ENCODE data around the gene VWA2.

Gene VWA2

DNA sequence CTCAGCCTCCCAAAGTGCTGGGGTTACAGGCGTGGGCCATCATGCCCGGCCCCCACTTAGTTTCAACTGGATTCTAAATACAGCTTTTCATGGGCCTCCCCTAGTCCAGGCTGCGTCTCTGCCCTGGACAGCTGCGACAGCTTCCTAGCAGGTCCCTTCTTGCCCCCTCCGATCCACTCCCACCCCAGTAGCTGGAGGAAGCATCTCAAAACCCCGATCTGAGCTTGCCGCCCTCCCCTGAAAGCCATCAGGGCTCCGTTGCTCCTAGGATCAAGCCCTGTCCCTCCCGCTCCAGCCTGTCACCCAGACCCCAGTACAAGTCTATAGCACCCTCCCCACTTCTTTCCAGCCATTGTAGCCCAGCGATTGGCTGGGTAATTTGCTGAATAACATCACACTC, 64.5 kb downstream of the VWA2 start:
- TF ChIP-seq, protein P1, sequence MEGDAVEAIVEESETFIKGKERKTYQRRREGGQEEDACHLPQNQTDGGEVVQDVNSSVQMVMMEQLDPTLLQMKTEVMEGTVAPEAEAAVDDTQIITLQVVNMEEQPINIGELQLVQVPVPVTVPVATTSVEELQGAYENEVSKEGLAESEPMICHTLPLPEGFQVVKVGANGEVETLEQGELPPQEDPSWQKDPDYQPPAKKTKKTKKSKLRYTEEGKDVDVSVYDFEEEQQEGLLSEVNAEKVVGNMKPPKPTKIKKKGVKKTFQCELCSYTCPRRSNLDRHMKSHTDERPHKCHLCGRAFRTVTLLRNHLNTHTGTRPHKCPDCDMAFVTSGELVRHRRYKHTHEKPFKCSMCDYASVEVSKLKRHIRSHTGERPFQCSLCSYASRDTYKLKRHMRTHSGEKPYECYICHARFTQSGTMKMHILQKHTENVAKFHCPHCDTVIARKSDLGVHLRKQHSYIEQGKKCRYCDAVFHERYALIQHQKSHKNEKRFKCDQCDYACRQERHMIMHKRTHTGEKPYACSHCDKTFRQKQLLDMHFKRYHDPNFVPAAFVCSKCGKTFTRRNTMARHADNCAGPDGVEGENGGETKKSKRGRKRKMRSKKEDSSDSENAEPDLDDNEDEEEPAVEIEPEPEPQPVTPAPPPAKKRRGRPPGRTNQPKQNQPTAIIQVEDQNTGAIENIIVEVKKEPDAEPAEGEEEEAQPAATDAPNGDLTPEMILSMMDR (conservative IDR thresholded peaks at IDR 0.05; ENCODE audit: control insufficient read depth, insufficient read depth, low read depth, low read length) = no peak
- H3K4me3 ChIP-seq (ENCODE audit: control insufficient read depth, low read depth, low read length) = no peak overlapping the region
- DNase-seq (ENCODE audit: low read depth) = no peak

DNA sequence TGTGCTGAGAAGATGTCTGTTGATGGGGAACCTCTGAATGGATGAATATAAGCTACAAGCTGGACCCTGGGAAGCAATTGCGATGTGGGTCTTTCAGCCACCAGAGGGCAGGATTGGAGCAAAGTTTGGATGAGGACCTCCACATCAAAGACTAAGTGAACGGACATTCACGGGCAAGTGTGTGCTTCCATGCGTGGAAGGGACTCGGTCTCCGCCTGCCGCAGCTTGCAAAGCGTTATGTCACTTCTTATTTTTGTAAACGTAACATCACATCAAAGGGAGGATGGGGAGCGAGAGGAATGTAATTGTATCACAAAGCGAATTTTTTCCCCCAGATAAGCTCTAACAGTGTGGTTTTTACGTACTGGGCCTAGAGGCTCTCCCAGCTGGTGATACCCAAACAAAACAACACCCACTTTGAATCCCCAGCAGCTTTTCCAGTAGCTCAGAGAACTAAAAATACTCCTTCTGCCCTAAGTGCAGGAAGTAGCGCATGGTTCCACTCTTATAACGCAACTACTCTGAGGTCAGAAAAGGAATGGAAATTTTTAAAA, 65.0 kb downstream of the VWA2 start:
- TF ChIP-seq, protein P1 (conservative IDR thresholded peaks at IDR 0.05; ENCODE audit: control insufficient read depth, insufficient read depth, low read depth, low read length) = peak; percentile 87
- H3K4me3 ChIP-seq (ENCODE audit: control insufficient read depth, low read depth, low read length) = no peak overlapping the region
- peak; percentile 76 for DNase-seq (ENCODE audit: low read depth)

DNA sequence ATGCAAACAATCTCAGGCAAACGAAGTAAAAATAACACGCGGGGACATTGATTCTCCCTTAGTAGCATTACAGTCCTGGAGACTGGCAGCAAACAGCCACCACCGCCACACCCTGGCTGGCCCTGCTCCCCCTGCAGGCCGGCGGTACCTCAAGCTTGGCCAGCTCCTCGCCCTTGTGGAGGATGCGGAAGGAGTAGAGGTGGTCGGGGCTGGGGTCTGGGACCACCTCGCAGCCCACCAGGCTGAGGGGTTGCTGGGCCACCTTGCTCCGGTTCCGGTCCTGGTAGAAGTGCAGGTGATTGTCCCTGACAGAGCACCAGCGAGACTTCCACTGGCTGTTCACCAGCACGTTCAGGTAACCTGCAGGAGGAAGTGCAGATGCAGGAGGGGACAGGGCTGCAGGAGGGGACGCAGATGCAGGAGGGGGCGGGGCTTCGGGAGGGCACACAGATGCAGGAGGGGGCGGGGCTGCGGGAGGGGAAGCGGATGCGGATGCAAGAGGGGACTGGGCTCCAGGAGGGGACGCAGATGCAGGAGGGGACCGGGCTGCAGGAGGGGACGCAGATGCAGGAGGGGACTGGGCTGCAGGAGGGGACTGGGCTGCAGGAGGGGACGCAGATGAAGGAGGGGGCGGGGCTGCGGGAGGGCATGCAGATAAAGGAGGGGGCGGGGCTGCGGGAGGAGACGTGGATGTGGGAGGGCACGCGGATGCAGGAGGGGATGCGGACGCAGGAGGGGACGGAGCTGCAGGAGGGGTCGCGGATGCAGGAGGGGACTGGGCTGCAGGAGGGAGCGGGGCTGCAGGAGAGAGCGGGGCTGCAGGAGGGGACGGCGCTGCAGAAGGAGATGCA, 65.7 kb downstream of the VWA2 start:
- TF ChIP-seq, protein P1 (conservative IDR thresholded peaks at IDR 0.05; ENCODE audit: control insufficient read depth, insufficient read depth, low read depth, low read length) = peak; percentile 24

DNA sequence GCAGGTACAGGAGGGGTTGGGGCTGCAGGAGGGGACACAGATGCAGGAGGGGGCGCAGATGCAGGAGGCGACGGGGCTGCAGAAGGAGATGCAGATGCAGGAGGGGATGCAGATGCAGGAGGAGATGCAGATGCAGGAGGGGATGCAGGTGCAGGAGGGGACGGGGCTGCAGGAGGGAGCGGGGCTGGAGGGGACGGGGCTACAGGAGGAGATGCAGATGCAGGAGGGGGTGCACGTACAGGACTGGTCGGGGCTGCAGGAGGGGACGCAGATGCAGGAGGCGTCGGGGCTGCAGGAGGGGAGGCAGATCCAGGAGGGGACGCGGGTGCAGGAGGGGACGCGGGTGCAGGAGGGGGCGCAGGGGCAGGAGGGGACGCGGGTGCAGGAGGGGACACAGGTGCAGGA, 66.5 kb downstream of the VWA2 start:
- DNase-seq (ENCODE audit: low read depth) = no peak
- TF ChIP-seq, protein P1 (conservative IDR thresholded peaks at IDR 0.05; ENCODE audit: control insufficient read depth, insufficient read depth, low read depth, low read length) = no peak
- H3K4me3 ChIP-seq (ENCODE audit: control insufficient read depth, low read depth, low read length) = no peak overlapping the region

More for the DNA sequence above, 65.7 kb downstream of the VWA2 start:
- DNase-seq (ENCODE audit: low read depth) = no peak
- H3K4me3 ChIP-seq (ENCODE audit: control insufficient read depth, low read depth, low read length) = no peak overlapping the region

DNA sequence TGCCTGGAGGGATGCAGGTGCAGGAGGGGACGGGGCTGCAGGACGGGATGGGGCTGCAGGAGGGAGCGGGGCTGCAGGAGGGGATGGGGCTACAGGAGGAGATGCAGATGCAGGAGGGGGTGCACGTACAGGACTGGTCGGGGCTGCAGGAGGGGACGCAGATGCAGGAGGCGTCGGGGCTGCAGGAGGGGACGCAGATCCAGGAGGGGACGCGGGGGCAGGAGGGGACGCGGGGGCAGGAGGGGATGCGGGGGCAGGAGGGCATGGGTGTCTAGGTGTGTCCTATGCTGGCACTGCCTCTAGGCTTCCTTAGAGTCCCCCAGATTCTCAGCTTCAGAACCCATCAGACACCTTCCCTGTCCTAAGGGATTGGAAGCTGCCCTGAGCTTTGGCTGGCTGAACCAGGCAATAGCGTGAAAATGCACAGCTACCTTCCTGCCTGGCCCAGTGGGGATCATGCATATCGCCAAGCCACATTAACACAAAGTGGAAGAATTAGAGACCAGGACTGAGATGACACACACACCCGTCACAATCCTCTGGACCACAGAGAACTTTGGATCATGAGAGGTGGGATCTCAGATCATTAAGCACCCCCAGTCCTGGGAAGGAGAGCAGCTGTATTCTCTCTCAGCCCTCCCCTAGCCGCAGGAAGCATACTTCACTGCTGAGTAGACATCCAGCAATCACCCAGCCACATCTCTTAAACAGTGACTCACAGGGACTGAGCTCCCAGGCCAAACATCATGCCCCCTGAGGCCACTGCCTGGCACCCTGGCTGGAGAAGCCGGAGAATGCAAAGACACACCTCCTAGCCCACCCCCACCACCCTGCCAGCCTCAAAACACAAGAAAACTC, 67.3 kb downstream of the VWA2 start:
- peak; percentile 96 for DNase-seq (ENCODE audit: low read depth)
- H3K4me3 ChIP-seq (ENCODE audit: control insufficient read depth, low read depth, low read length) = no peak overlapping the region
- TF ChIP-seq, protein P1 (conservative IDR thresholded peaks at IDR 0.05; ENCODE audit: control insufficient read depth, insufficient read depth, low read depth, low read length) = no peak

DNA sequence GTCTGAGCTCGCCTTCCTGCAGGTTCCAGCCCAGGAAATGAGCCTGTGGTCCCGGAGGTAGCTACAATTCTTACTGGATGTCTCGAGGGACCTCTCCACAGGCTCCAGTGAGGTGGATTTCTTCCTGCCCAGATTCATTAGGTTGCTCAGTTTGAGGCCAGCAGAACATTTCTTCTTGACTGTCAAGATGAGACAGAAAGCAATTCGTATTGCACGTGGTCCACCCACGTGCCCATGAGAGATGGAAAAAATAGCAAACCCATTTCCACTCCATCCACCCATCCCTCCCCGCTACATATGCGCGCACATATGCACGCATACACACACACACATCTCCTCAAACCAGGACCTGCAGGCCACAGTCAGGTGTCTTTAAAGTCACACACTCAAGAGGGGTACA, 68.7 kb downstream of the VWA2 start:
- no peak for DNase-seq (ENCODE audit: low read depth)
- H3K4me3 ChIP-seq (ENCODE audit: control insufficient read depth, low read depth, low read length) = no peak overlapping the region
- TF ChIP-seq, protein P1 (conservative IDR thresholded peaks at IDR 0.05; ENCODE audit: control insufficient read depth, insufficient read depth, low read depth, low read length) = no peak
